ENCODE measurements around the gene C1QTNF8. TPM values are rescaled to one million over a fixed set of nuclear protein-coding genes. Genes with fewer than 3 reads are reported as not detected.

C1QTNF8 gene
- total and polyA plus RNA-seq, 2 experiments from 2014 or later: not detected

DNA sequence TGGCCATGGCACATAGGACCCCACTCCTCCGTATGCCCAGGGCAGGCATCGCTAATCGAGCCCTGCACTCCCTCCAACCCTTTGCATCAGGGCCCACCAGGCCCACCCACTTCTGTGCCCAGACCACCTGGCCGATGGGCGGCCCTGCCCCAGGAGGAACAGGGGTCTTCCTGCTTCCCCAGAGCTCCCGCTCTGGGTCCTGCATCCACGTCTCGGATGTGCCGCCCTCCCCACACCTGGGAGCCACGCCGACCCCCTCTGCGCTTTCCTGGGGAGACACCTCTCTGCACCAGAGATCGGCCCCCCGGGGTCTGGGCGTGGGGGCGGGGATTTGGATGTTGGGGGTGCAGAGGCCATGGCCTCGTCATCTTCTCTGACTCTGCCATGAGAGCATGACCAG, 44.6 kb downstream of the C1QTNF8 start:
- Histone ChIP-seq H3K9me2 (ENCODE audit: insufficient read depth) (no peaks in the 10 kb centered on the region), H3F3A (ENCODE audit: insufficient read depth) (no peaks in the 10 kb centered on the region), H3K9me3 (ENCODE audit: low read depth) (no peaks in the 10 kb centered on the region), H3K9ac (no peak overlapping the region), H3K4me1 (ENCODE audit: insufficient read depth) (no peaks in the 10 kb centered on the region), H3K36me3 (ENCODE audit: low read depth) (no peaks in the 10 kb centered on the region), H2AFZ (no peak overlapping the region), H4K20me1 (ENCODE audit: insufficient read depth) (no peaks in the 10 kb centered on the region), H3K79me2 (ENCODE audit: insufficient read depth) (no peaks in the 10 kb centered on the region), H3K27ac (no peak overlapping the region), H3K27me3 (replicated peaks; ENCODE audit: insufficient read depth) (no peaks in the 10 kb centered on the region), H3K4me3 (no peak overlapping the region), H3K4me2 (ENCODE audit: unreplicated experiment) (no peak overlapping the region)
- DNase-seq: no peak
- WGBS, 2 experiments (ENCODE audit: low coverage in 1 of 2, low lambda C conversion rate in 2 of 2, missing lambda C conversion rate in 2 of 2): 86 to 90% methylated on average over 17 of the region's 17 CpGs
- TF ChIP-seq EZH2 (IDR thresholded peaks at IDR 0.05; ENCODE audit: insufficient read depth, poor library complexity, severe bottlenecking): no peak
- TF ChIP-seq EZH2phosphoT487 (IDR thresholded peaks at IDR 0.05; ENCODE audit: insufficient read depth, low read depth): no peak
- in situ Hi-C loops (cut with MboI): loop anchor here (25.0 kb wide), 1 partner anchor 239 kb away; the partner anchor contains the start of gene GNG13

DNA sequence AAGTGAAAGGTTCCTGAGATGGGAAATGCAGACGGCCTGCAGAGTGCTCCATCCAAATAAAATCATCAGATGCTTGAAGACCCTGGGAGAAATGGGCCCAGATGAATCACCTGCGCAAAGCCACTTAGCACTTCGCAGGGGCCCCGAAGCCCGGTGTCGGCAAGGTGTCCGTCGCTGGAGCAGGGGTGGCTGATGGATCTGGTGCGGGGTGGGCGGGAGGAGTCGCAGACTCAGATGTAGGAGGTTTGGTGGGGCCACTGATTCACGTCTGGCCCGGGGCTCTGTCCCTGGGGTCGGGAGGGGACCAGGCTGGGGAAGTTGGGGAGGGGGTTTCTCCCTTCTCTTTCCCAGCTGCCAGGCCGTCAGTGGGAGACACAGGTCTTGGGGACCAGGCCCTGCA, 45.1 kb downstream of the C1QTNF8 start:
- Histone ChIP-seq H3K4me2 (ENCODE audit: unreplicated experiment) (no peak overlapping the region), H3K4me1 (ENCODE audit: insufficient read depth) (no peaks in the 10 kb centered on the region), H4K20me1 (ENCODE audit: insufficient read depth) (no peaks in the 10 kb centered on the region), H2AFZ (no peak overlapping the region), H3K27ac (no peak overlapping the region), H3K9me2 (ENCODE audit: insufficient read depth) (no peaks in the 10 kb centered on the region), H3K4me3 (no peak overlapping the region), H3K36me3 (ENCODE audit: low read depth) (no peaks in the 10 kb centered on the region), H3K9ac (no peak overlapping the region), H3K9me3 (ENCODE audit: low read depth) (no peaks in the 10 kb centered on the region), H3F3A (ENCODE audit: insufficient read depth) (no peaks in the 10 kb centered on the region), H3K79me2 (ENCODE audit: insufficient read depth) (no peaks in the 10 kb centered on the region), H3K27me3 (replicated peaks; ENCODE audit: insufficient read depth) (no peaks in the 10 kb centered on the region)
- WGBS, 2 experiments (ENCODE audit: low coverage in 1 of 2, low lambda C conversion rate in 2 of 2, missing lambda C conversion rate in 2 of 2): 66 to 73% methylated on average over 8 to 15 of the region's 15 CpGs
- in situ Hi-C loops (cut with MboI): loop anchor here (25.0 kb wide), 1 partner anchor 239 kb away; the partner anchor contains the start of gene GNG13
- TF ChIP-seq EZH2 (IDR thresholded peaks at IDR 0.05; ENCODE audit: insufficient read depth, poor library complexity, severe bottlenecking) (no peak), EZH2phosphoT487 (IDR thresholded peaks at IDR 0.05; ENCODE audit: insufficient read depth, low read depth) (no peak)
- no peak for DNase-seq

DNA sequence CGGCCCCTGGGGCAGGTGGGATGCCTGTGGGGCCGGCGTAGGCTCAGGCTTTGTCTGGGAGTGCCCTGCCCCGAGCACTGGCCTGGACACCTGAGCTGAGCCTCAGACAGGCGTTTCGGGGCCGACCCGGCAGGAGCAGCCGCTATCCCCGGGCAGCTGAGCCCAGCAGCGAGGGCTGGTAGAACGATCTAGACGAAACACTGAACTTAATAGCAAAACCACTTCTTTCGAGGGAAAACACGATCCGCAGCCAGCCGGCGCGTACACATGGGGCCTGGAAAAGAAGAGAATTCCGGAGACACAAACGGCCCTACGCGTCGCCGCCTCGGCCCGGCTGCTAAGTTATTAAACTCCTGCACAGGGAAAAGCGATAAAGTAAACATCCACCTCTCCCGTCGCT, 45.5 kb downstream of the C1QTNF8 start:
- Histone ChIP-seq H3K27me3 (replicated peaks; ENCODE audit: insufficient read depth) (no peaks in the 10 kb centered on the region), H3K4me2 (ENCODE audit: unreplicated experiment) (no peak overlapping the region), H3K79me2 (ENCODE audit: insufficient read depth) (no peaks in the 10 kb centered on the region), H3K9me2 (ENCODE audit: insufficient read depth) (no peaks in the 10 kb centered on the region), H2AFZ (no peak overlapping the region), H3K4me1 (ENCODE audit: insufficient read depth) (no peaks in the 10 kb centered on the region), H3K4me3 (no peak overlapping the region), H3K27ac (no peak overlapping the region), H3K9ac (no peak overlapping the region), H3F3A (ENCODE audit: insufficient read depth) (no peaks in the 10 kb centered on the region), H3K9me3 (ENCODE audit: low read depth) (no peaks in the 10 kb centered on the region), H4K20me1 (ENCODE audit: insufficient read depth) (no peaks in the 10 kb centered on the region), H3K36me3 (ENCODE audit: low read depth) (no peaks in the 10 kb centered on the region)
- no peak for TF ChIP-seq EZH2 (IDR thresholded peaks at IDR 0.05; ENCODE audit: insufficient read depth, poor library complexity, severe bottlenecking)
- no peak for TF ChIP-seq EZH2phosphoT487 (IDR thresholded peaks at IDR 0.05; ENCODE audit: insufficient read depth, low read depth)
- DNase-seq: no peak
- WGBS, 2 experiments (ENCODE audit: low coverage in 1 of 2, low lambda C conversion rate in 2 of 2, missing lambda C conversion rate in 2 of 2): 42 to 54% methylated on average over 21 to 30 of the region's 30 CpGs
- in situ Hi-C loops (cut with MboI): loop anchor here (25.0 kb wide), 1 partner anchor 238 kb away; the partner anchor contains the start of gene GNG13

DNA sequence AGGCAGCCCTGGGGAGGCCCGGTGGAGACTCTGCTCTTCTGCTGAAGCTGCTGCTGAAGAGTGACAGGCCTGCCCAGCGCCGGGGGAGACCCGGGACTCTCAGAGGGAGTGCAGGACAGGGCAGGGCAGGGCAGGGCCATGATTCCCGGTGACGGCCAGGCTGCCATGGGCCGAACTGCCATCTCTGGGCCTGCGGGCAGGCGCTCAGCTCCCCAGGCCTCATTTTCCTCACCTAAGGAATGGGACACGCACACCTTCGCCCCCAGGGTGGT, 46.1 kb downstream of the C1QTNF8 start:
- Histone ChIP-seq H3K27me3 (replicated peaks; ENCODE audit: insufficient read depth) (no peaks in the 10 kb centered on the region), H3K4me3 (no peak overlapping the region), H3K9ac (no peak overlapping the region), H2AFZ (no peak overlapping the region), H3K36me3 (ENCODE audit: low read depth) (no peaks in the 10 kb centered on the region), H3K4me2 (ENCODE audit: unreplicated experiment) (no peak overlapping the region), H3K79me2 (ENCODE audit: insufficient read depth) (no peaks in the 10 kb centered on the region), H3K9me3 (ENCODE audit: low read depth) (no peaks in the 10 kb centered on the region), H4K20me1 (ENCODE audit: insufficient read depth) (no peaks in the 10 kb centered on the region), H3K4me1 (ENCODE audit: insufficient read depth) (no peaks in the 10 kb centered on the region), H3K9me2 (ENCODE audit: insufficient read depth) (no peaks in the 10 kb centered on the region), H3K27ac (no peak overlapping the region), H3F3A (ENCODE audit: insufficient read depth) (no peaks in the 10 kb centered on the region)
- WGBS, 2 experiments (ENCODE audit: low coverage in 1 of 2, low lambda C conversion rate in 2 of 2, missing lambda C conversion rate in 2 of 2): 66 to 69% methylated on average over 11 of the region's 11 CpGs
- no peak for DNase-seq
- TF ChIP-seq EZH2 (IDR thresholded peaks at IDR 0.05; ENCODE audit: insufficient read depth, poor library complexity, severe bottlenecking): no peak
- no peak for TF ChIP-seq EZH2phosphoT487 (IDR thresholded peaks at IDR 0.05; ENCODE audit: insufficient read depth, low read depth)
- in situ Hi-C loops (cut with MboI): loop anchor here (25.0 kb wide), 1 partner anchor 238 kb away; the partner anchor contains the start of gene GNG13

All from GM23248 (cell line).